ENCODE measurements around the gene MTA2.

DNA sequence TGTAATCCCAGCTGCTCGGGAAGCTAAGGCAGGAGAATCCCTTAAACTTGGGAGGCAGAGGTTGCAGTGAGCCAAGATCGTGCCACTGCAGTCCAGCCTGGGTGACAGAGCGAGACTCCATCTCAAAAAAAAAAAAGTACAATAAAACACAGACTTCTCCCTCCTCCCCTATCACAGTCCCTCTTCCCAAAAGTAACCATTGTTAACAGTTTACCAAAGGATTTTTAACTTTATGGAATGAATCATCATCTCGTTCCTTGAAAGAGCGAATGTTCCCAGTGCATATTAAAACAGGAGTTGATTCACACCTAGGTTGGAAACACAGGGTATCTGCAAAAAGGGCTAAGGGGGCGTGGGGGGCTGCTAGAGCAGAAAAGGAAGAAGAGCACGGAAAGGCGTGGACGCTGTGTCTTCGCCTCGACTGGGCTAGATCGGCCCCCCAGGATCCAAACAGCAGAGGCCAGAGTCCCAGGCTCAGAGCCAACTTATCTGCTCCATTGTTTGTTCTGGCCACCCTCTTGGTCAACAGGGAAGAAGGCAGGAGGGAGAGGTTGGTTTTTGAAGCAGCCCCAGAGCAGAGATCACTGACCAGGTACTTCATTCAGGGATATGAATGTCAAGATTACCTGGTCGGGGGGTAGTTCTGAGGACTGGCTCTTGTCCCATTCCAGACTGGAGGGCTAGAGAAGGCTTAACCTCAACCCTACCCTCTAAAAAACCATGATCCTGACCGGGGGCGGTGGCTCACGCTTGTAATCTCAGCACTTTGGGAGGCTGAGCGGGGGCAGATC is 52.9 kb downstream of the MTA2 start:
- TF ChIP-seq CTCF (IDR thresholded peaks at IDR 0.05) (no peak), POLR2A (IDR thresholded peaks at IDR 0.05) (no peak), EP300 (IDR thresholded peaks at IDR 0.05) (no peak)

All from sigmoid colon (tissue), 4 donors.